Inflammatory macrophage treated with lipopolysaccharide for 4 hours (primary cell): ENCODE results near the gene PTPRC.

Experiments used
- DNase-seq: peaks from one replicate; pipeline ENCODE4 v3.0.0-alpha.2; 2020

Gene PTPRC

DNA sequence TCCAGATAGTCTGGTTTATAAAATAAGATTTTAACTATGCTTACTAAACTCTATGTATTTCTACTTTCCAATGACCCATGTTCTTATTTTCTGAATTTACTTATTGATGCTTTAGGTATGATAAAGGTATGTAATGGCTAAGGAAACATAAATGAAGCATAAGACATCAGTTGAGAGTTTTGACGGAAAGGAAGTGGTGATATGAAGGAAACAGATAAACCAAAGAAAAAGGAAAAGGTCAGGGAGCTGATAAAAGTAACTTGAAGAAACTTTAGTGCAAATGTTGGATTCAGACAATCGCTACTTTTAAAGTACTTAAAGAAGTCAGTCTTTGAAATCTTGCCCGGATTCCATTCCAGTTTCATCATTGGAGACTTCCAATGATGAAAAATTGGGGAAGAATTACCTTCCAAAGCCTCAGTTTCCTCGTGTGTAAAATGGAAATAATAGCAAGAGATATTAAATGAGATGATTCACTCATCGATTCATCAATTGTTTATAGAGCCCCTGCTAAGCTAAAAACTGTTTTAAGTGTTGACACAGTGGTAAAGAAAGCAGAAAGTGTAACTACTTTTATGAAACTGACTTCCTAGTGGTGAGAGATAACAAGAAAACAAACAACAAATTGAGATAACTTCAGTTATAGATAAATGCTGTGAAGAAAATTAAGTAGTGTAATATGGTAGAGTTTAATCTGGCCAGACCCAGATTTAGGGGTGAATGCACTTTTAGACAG is 10.6 kb downstream of the PTPRC start:
- DNase-seq = no peak

DNA sequence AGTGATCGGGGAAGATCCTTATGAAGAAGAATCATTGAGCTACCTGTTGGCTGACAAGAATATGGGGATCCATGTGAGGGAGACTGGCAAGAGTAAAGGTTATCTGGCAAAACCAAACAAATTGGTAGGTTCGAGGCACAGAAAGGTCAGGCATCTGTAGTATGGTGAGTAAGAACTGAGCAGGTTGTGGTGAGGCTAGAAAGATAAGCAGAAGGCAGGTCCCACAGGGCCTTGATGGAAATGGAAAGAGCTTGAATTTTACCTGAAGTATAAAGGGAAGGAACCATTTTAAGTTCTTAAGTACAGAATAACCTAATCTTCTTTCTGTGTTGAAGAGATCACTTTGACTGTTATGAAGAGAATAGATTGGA is 11.1 kb downstream of the PTPRC start:
- no peak for DNase-seq

DNA sequence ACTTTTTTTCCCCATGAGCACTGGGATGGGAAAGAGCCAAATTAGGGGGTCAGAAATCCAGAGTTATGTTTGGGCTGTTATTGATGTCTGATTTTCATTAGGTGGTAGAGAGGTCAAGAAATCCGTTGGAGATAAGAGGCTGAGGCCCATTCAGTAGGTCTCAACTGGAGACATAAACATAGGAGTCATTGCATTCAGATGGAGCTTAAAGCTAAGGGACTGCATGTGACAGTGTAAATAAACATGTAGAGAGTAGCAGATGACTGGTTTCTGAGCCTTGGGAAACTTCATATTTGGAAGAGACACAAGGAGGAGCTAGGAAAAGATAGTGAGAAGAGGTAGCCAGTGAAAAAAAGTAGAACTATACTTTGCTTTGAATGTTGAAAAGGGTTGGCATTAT is 11.7 kb downstream of the PTPRC start:
- no peak for DNase-seq

DNA sequence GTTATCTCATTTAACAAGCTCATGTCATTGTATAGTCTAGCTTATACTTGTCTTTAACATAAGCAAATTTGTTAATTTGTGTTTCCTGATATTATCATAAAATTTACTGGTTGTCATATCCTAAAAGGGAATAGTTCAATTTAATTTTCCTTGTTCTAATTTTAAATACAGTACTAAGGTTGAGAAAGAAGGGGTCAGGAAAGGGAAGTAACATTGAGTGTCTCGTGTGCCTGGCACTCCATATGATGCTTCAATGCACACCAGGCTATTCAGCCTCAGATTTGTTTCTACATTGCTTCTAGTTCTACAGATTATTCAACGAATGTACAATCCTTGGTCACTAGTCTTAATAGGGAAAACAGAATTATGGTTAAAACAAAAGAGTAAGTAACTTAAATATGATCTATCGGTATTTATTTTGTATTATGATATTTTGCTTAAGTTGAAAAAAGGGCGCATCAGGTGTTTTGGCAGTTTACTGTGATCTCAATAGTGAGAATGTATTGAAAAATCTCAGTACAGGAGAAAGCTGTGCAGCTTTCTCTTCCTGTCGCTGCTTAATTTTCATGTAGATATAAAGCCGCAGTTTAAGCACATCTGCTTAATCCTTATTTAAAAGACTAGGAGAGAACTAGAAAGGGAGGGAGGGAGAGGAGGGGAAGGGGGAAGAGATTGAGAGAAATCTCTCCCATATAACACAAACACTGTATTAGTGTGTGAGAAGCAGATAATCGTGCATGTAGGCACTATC is 13.0 kb downstream of the PTPRC start:
- peak; percentile 69 for DNase-seq

DNA sequence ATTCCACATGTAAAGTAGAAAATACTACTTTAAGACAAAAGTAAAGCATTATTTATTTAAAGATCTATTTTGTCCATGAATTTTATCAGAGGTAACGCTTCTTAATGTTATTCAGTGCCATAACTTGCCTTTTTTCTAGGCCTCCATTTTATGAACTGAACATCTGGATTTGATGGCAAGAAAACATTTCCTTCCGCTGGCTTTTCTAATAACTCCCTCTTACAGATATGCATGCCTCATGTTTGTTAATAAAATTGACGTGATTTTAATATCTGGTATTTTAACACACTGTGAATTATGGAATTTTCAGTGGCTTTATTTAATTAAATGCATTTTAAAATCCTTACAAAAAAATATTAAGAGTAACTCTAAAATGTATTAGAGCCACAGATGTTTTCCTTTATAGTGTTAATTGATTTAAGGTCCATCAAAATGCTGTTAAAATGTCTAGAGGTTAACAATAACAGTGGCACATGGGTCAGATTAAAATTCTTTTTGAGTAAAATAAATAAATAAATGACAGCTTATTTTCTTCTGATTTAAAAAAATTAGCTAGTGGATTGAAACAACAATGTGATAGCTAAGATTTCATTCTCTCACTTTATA is 15.1 kb downstream of the PTPRC start:
- DNase-seq = no peak

DNA sequence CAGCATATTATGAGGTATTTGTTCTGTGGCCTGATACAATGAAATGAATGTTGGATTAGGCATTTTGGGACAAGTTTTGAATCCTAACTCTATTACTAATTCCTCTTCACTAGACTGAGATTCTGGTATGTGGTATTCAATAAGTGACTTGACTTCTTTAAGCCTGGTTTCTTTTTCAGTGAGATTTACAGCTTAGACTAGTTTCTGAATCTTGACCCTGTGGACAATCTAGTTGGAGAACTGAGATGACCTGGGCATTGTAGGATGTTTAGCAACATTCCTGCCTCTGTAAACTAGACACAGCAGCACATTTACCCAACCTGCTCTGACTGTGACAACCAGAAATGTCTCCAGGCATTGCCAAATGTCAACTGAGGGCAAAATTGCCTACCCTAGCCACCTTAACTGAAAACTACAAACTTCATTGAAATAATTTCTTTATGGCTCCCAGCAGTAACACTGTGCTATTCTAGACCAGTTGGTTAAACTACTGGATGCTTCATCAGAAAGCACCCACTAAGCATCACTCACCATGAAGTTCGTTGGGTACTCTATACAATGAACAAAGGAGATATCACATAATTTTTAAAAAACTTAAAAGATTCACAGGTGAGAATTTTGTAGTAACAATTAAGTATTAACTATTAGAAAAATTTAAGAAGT is 16.8 kb downstream of the PTPRC start:
- DNase-seq = peak; percentile 72

DNA sequence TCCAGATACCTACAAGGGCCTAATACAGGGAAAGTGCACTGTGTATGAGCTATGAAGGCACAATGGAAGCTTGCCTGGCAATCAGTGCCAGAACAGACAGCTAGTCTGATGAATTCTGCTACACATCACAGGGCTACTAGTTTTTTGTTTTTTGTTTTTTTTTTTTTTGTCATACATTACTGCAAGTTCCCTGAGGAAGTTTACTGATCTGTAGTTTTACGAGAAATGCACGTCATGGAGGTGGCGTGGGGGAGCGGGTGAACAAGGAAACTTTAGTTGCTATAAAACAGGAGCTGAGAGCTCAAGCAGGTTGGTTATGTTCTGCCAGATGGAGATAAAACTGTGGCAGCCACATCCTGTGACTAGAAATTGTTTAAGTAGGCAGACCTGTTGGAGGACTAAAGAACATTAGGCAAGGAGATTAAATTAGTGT is 17.7 kb downstream of the PTPRC start:
- DNase-seq = peak; percentile 85

DNA sequence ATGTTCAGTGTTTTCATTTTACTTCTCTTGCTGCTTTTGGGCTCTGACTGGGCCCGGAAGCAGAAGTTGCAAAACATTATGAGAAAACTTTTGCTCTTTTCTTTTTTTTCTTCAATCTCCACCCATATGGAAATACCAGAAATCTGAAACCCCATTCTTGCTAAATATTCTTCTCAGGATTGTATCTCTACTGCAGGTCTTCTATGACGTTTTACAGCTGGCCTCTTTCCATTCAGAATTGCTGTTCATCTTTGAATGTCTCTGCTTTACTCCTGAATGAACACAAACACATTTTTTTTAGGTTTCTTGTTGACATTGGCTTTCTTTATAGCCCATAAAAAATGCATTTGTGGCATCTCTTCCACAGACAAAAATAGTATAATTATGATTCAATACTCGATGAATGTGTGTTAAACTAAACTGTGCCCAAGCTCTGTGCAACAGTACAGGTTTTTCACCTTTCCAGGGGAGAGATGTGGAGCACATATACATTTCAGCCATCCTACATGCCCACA is 18.8 kb downstream of the PTPRC start:
- peak; percentile 97 for DNase-seq

DNA sequence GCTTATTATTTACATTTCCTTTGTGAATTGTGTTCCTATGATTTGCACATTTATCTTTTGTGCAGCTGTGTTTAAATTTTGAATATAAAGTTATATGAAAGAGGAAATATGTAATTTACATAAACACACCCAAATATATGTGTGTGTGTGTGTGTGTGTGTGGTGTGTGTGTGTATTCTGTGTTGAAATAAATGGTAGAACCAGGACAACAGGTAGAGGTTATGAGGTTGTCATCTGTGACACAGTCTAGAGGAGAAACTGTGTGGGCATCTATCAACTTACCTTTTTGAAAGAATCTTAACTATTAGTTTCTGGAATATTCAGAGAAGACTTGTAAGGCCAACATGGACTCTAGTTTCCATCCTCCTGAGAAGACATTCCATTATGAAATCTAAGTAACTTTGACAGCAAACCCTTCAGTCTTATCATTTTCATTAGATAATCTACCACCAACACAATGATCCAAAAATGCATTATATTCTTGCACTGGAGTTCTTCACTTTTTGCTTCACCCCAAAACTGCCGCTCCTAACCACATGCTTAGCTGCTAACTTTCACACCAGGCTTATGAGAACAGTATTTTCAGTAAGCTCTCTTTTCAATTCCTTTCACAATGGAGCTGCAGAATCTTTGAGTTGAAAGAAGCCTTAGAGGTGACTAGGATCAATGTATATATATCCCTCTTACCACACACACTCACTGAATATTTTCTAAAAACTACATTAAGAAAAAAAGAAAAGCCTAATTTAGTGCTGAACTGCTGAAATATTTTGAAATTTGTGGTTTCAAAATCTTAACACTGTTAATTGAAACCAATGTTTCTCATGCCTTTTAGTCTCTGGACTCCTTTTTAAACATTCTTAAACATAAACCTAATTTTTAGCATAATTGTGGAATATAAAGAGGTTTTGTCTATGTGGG is 21.8 kb downstream of the PTPRC start:
- peak; percentile 39 for DNase-seq

DNA sequence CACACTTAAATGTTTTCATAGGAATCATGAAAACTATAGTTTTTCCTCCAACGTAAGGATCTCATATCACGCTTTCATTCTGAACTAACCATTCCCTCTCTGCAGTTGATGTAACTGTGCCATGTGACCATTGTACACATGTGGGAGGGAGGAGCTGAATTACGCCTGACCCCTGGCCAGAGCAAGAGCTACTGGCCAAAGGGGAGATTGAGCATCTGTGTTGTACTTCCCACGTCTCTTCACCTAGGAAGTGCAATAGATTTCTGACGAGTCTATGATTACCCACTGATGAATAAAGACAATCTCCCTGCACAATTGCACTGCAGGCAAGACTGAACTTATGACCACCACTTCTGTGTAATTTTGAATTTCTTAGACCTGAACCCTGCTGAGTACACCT is 24.0 kb downstream of the PTPRC start:
- peak; percentile 58 for DNase-seq

DNA sequence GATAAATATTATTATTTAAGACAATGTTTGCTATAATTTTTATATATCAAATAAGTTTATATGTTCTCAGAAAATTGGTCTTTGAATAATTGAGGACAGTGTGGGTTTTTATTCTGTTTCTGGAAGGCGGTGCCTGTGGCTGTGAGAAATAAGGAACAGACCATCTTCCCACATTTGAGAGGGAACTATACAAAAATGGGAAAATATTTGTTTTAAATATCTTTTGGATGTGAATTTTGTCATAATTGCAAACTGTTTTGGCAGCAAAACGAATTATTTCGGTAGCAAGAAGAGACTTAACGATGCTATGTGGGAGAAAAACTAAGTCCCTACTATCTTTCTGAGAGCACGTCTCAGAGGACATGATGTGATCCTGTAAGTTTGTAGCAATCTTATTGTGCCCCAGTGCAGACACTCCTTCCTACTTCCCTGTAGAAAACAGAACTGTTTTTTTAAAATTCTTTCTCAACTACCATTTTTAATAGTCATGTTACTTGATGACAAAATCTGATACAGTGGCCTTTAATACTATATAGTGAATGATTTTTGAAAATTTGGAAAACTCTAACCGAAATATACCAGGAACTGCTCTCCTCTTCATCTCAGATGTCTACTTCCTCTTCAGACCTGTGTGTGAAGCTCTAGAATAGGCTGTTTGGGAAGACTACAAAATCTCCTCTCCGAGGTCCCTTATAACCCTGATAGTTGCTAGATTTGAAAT is 25.4 kb downstream of the PTPRC start:
- peak; percentile 97 for DNase-seq

DNA sequence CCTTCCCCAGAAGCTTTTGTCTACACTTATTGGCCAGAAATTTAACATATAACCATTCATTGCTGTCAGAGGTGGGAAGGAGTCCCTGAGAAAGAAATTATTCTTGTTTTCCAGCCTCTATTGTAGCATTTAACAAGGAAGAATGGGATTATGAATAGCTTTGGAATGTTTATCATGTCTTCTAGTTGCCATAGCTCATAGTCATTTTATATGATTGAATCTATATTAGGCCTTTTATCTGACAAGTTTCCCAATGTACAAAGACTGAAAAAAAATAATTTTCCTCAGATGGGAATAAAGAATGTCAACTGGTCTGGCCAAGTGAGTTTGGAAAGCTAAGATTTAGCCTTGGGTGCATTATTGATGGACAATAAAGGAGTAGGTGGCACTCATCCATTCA is 28.3 kb downstream of the PTPRC start:
- no peak for DNase-seq

DNA sequence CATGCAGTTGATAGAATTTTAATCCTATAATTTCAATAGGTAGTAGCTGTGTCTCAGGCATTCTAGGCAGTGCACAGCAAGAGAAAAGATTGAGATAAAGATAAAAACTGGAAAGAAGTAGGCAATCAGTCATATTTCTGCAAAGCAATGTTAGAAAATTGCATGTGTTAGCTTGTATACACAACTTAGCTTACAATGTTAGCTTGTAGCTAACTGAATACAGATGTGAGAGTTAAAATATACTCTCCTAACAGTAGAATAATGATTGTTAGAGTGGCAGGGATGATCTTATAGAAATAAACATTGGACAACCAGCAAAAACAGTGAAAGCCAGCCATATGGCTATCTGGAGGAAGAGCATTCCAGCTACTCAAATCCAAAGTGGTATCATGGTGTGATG is 29.0 kb downstream of the PTPRC start:
- DNase-seq = no peak

DNA sequence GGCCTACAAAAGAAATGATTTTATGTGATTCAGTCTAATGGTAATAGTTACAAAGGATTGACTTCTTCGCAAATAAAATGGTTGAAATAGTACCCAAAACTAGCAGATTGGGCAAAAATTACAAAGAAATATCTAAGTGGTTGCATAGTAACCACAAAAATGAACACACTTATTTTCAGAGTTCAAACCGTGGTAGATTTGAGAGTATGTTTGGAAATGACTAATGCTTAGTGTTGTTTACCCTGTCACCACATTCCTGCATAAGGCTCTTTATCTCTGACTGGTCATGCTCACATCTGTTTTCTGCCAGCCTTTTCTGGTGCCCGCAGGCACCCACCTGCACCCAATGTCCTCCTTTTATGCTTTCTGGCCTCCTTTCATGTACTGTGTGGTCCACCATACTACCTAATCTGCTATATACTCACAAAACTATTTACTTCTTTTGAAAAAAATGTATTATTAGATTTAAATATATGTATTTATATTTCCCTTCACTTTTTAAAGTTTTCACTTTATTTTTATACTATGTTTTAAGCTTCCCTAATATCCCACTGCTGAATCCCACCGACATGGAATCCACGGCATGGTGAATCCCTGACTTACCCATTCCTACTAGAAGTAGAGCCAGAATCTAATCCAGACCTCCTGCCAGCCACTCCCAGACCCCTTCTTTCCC is 30.3 kb downstream of the PTPRC start:
- DNase-seq = peak; percentile 41

DNA sequence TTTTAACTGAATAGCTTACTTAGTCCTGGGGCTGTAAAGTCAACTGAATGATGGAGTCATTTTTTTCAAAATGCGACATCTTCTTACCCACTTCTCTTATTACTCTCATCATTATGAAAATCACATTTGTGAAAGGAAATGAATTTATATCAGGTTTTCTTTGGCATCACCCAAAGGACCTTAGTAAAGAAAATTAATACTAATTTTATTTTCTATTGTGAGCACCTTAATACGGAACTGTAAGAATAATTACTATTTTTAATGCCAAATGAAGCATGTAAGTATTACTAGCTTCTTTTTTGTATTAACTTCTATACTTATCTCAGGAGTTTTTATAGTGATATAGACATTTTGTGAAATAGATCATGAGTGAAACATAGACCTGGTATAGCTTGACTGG is 30.9 kb downstream of the PTPRC start:
- DNase-seq = no peak

DNA sequence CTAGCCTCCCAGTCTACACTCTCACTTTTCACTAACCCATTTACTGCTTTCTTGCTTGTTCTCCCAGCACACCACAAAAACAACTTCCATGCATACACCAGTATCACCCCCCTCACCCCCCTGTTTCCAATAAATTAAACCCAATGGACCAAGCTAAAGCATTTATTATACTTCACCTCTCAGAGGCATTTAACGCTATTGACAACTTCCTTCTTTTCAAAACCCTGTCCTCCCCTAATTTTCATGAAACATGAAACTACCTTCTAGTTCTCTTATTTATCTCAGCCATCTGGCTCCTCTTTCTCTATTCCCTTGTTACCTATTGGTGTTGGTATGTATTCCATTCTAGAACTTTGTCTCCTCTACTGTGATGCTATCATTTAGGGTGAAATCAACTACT is 32.3 kb downstream of the PTPRC start:
- peak; percentile 44 for DNase-seq

DNA sequence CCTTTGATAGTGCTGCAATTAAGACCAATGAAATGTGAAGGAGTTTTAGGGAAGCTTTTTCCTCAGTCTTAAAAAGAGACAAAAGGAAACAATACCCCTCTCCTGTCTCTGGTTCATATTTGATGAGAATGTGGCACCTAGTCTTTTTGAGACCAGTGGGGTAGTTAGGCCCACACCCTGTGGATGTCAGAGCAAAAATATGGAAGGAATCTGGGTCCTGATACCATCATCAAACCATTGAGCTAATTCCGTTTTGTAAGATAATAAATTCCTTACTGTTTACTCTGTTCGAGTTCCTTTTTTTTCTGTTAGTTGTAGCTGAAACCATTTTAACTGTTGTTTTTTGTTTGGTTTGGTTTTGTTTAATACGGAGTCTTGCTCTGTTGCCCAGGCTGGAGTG is 33.3 kb downstream of the PTPRC start:
- DNase-seq = no peak

DNA sequence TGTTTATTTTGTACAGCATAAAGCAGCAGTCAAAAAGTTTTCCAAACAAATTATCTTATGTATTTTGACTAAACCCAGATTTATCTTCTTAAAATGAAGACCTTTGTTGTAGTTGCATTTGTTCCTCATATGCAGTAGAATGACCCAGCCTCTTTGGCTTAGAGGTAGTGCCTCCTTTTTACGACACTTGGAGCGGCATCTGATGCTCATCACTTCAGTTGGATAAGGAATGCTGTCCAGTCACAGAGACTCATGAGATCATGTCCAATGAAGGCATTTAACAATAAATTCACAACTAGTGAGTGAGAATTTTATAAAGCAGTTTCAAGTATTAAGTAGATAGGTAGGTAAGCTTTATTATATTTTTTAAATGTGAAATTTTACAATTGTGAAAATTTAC is 35.2 kb downstream of the PTPRC start:
- no peak for DNase-seq

DNA sequence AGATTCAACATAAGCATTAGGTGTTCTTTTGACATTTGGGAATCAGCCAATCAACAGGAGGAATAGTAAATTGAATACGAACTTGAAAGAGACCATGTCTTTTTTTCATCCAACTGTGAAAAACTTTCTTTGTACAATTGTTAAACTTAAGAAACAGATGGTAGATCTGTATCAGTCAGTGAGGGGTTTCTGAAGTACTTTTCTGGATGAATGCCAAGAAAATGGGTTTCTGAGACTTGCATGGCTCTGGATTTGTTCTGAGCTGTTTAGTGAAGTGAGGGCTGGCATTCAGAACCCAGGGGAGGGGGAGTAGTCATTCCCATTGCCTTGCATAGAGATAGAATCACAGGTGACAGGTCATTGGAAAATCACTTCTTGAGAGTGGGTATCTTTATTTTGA is 37.4 kb downstream of the PTPRC start:
- no peak for DNase-seq

DNA sequence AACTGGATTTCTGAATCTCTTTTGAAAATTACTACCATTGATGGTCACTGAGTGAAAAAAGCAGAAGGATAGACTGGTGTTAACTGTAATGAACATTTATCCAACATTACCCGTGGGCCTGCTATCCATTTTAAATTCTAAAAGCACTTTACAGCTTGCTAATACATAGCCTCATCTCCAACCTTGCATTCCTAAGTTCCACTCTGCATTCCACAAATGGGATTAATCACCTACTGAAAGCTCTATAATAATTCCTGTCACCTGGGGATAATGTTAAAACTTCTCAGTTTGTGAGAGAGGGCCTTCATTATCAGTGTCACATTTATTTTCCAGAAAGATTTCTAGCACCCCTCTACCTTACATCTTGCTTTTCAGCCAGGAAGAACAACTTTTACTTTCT is 38.2 kb downstream of the PTPRC start:
- no peak for DNase-seq

DNA sequence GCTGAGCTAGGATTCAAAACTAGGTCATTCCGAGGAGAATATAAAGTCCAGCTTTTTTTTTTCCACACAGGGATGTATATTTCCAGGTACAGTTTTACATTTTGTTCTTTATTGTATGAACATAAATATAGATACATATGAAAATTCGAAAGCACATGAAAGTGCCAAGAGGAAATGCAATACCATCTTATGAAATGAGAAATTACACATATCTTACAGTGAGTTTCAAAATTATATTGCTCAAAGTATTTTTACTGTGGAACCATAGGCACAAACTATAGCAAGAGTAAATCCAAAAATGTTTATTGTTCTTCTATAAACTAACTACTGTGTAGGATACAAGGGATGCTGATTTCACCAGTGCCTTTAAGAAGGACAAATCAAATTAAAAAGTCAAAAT is 39.0 kb downstream of the PTPRC start:
- DNase-seq = peak; percentile 81
